Astrocyte of the cerebellum (primary cell): ENCODE data around the gene ATP9B.

Experiments
- DNase-seq: peaks from one replicate; pipeline ENCODE4 v3.0.0-alpha.2; 2011; ENCODE audit warnings: low read depth
- H3K4me3 ChIP-seq: 2 replicates; pipeline ENCODE4 v1.5.1; 2011; ENCODE audit warnings: mild to moderate bottlenecking, low read depth, low read length, moderate library complexity
- CTCF ChIP-seq: IDR thresholded peaks from 2 replicates; pipeline ENCODE4 v1.5.1; 2012; ENCODE audit warnings: low read length, low read depth, moderate library complexity, mild to moderate bottlenecking; ENCODE audit errors: missing control alignments
- in situ Hi-C: cut with HindIII; loops from 2 replicates; pipeline ENCODE4 v1.10.0; 2017; ENCODE audit warnings: low sequenced_read_pairs

Gene ATP9B

GRCh38 chr18:79402209-79402576 lies 333.0 kb downstream of the ATP9B start:
- no peak for DNase-seq
- in situ Hi-C loops = loop anchor here (5.0 kb wide), 3 partner anchors 35 to 100 kb away; no protein-coding TSS in a partner anchor
- no peak overlapping the region for H3K4me3 ChIP-seq

GRCh38 chr18:79402977-79403722 lies 334.0 kb downstream of the ATP9B start:
- in situ Hi-C loops = loop anchor here (5.0 kb wide), 3 partner anchors 34 to 99 kb away; no protein-coding TSS in a partner anchor
- TF ChIP-seq CTCF = no peak
- no peak for DNase-seq
- H3K4me3 ChIP-seq = no peak overlapping the region

More at GRCh38 chr18:79402209-79402576, 333.0 kb downstream of the ATP9B start:
- no peak for TF ChIP-seq CTCF

- TF ChIP-seq CTCF = no peak
- H3K4me3 ChIP-seq = no peak overlapping the region
- no peak for DNase-seq
Measured at GRCh38 chr18:79403723-79404566, 334.8 kb downstream of the ATP9B start.

GRCh38 chr18:79404567-79404910 lies 335.3 kb downstream of the ATP9B start:
- no peak for TF ChIP-seq CTCF
- DNase-seq = no peak
- H3K4me3 ChIP-seq = no peak overlapping the region
- in situ Hi-C loops = loop anchor here (5.0 kb wide), 3 partner anchors 33 to 98 kb away; no protein-coding TSS in a partner anchor

More at GRCh38 chr18:79403723-79404566, 334.8 kb downstream of the ATP9B start:
- in situ Hi-C loops = loop anchor here (5.0 kb wide), 3 partner anchors 33 to 98 kb away; no protein-coding TSS in a partner anchor

- TF ChIP-seq CTCF = no peak
- no peak for DNase-seq
- in situ Hi-C loops = no loop called here
- no peak overlapping the region for H3K4me3 ChIP-seq
Measured at GRCh38 chr18:79405019-79405780, 336.0 kb downstream of the ATP9B start.
